ENCODE data around the gene EHBP1.
A peak's percentile ranks its signal among the peaks of the same experiment; 100 is the strongest.

EHBP1 gene

DNA sequence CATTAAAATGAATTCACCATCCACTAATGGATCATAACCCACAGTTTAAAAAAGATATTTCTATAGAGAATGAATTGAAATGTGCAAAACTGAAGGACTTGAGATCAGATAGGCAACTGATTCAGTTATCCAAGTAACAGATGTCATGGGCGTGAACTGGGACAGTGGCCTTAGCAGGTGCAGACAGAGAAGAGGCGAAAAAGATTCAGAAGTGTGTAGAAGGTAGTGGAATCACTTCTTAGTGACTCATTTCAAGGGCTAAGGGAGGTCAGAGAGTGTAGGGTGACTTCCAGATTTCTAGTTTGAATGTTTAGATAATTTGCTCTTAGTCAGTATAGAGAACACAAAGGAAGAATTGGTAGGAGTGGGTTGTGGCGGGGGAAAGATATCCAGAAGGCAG lies 79.7 kb downstream of the EHBP1 start:
- no peak for DNase-seq (ENCODE audit: low read depth)

DNA sequence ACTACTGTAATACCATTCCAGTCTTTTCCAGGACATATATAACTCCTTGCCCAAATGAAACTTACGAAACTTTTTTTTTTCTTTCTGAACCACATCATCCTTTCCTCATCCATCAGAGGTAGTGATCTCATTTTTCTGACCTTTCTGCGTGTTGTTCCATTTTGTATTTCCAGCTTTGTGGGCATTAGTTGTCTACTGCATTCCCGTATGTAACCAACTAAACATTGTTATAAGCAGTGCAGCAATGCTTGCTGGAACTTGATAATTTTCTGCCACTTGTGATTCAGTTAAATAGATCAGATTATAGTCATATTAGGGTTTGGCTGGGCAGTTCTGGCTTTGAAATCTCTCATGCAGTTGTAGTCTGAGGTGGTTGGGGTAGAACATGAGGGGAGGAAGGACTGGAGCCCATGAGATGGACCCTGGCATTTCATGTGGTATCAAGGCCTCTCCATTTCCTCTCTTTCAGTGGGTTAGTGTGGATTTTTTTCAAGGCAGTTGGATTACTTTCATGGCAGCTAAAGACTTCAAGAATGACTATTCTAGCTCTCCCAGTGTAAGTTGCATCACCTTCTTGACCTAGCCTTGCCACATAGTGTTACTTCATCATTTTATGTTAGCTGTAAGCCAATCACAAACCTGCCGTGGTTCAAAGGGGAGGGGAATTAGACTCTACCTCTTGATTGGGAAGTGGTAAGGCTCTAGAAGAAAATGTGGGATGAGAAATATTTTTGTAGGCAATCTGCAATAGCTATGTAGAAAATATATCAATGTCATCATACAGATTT lies 80.5 kb downstream of the EHBP1 start:
- DNase-seq (ENCODE audit: low read depth): no peak

DNA sequence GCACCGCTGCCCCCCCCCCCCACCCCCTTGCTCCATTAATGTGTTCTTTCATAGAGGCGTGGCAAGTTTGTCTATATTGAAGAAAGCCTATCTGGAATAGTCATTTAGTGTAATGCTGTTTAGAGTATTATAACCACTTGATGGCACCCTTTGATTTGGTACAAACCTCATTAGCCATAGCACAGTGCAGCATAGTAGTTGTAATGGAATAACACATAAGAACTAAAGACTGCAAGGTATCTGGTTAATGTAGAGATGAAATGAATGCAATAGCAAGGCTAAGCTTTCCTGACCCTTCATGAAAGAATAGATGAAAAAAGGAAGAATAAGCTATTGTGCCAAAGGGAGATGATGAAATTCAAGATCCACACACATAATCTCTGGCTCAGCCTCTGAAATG lies 81.9 kb downstream of the EHBP1 start:
- DNase-seq (ENCODE audit: low read depth): no peak

DNA sequence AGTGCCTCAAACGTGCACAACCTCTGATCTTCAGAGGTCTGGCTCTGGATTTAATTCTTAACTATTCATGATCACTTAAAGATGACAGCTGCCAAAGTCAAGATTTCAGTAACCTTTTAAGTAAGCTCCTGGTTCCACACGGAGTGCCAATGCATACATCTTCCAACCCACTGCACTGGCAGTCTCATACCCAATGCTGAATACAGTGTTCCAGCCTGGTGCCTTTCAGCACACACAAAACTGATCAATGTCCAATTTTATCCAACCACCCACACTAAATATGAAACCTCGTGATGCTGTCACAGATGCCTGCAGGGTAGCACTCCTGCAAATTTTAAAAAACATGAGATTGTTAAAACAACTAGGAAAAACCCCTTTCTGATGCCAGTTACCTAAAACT lies 84.0 kb downstream of the EHBP1 start:
- DNase-seq (ENCODE audit: low read depth): no peak

DNA sequence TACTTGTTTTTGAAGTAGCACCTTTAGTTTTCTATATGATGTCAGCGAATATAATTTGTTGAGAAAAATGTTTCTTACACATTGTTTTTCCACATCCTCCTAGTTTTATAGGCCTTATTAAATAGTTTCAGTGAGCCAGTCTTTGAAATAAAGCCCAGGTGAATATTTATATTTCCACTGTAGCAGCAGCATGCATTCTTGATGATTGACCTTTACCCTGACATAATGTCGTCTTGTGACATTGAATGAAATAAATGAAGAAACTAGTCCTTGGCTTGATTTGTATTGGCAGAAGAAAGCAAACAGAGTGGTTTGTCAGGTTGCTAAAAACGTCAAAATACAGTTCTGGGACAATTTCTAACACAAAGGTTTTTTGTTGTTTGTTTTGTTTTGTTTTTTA lies 84.4 kb downstream of the EHBP1 start:
- DNase-seq (ENCODE audit: low read depth): no peak

DNA sequence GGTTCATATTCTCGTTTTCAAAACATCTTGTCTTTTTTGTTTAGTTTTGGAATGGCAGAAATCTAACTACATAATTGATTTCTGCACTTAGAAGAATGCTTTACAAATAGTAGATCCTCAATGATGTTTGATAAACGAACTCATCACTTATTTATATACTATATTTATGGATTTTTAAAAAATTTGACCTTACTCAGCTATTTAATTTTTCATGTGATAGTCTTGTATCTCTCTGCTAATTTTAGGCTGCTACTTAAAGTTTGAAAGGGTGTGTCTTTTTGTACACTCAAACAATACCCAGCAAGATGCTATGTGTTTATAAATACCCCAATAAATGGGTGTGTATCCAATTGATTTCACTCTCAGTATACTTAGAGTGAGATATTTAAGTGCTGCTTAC lies 86.9 kb downstream of the EHBP1 start:
- DNase-seq (ENCODE audit: low read depth): no peak

DNA sequence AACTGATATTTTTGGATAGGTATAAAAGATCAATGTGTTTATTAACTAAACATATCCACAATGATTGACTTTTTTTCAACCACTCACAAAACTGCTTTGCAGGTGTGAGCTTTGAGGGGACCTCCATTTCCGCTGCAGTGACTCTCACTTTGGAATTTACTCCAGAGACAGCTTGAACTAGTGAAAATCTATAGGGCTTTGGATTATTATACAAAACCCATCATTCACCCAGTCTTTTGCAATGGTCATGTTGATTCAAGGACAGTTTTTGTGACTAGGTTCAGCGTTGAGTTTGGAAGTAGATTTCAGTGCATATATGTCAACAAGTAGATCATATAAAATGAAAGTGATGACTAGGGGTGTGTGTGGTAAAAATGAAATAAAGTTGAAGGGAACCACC lies 87.7 kb downstream of the EHBP1 start:
- no peak for DNase-seq (ENCODE audit: low read depth)

DNA sequence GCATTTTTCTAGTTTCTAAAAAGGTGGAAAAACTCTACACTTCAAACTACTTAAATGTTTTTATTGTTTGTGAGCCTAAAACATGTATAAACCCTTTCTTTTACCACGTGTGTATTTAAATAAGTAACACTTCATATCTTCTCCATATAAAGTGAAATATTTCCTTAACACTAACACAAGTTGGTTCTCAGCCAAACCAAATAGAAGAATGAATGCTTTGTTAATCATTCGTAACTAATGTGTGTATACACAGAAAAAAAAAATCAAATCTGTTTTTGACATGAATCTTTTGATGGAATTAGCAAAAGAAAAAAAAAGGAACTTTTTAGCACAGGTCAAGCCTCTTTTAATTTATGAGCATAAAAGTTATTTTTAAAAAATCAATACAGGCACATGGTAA lies 89.3 kb downstream of the EHBP1 start:
- DNase-seq (ENCODE audit: low read depth): no peak

DNA sequence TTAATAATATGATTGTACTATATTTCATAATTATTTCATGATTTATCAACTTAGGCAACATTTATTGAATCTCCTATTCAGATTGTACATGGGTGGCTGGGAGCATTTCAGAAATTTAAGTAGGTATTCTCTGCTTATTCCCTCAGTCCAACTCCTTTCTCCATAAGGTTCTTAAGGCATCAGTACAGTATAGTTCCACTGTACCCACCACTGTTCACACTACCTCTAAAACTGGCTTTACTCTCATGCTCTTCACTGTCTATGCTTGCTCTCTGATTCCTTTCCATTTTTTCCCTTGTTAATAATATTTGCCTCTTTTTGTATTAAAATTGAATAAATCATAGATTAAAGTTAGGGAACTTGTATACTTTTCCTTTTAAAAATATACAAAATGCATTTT lies 89.8 kb downstream of the EHBP1 start:
- DNase-seq (ENCODE audit: low read depth): no peak

DNA sequence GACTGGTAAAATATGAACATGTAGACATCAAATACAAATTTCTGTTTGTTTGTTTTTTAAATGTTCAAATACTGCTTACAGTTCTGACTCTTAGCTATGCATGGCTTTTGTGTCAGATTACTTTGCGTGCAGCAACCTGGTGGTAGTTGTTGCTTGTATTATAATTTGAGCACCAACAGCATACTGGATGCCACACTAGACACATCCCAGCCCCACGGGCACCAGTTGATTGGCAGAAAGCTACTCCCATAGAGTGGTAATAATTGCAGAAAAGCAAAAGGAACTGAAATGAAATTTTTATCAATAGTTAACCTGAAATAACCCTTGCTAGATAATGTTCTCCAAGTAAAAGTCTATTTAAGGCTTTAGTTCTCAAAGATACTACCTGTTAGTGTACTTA lies 91.6 kb downstream of the EHBP1 start:
- no peak for DNase-seq (ENCODE audit: low read depth)

DNA sequence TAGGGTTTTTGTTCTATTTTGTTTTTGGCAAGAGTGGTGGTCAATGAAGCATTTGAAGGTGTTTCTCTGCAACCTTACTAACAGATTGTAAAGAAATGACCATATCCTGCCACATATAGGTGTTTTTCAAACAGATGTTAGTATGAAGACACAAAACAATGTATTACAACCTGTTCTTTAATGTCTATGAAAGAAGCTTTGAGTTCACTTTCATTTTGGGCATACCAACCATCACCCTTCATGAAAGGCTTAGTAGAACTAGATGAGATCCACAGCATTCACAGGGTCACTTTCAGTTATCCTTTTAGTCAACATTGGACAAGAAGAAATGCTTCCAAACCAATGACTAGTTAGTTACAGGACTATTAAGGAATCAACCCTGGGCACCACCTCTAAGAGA lies 95.1 kb downstream of the EHBP1 start:
- DNase-seq (ENCODE audit: low read depth): no peak

DNA sequence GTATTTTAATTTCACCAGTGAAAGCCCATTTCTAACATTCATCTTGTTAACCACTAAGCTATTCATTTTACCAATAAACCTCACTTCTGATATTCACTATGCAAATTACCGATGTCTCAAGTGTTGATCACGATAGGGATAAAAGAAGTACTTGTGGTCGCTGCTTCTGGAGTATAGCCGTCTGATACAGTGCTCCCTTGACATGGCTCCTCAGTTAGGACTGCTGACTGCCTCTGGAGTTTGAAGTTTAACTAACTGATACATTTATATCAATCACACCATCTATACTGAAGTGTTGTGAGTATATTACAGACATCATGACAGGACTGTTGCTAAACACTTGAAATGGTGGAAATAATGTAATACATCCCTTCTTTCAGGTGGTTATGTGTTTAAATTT lies 95.6 kb downstream of the EHBP1 start:
- no peak for DNase-seq (ENCODE audit: low read depth)

DNA sequence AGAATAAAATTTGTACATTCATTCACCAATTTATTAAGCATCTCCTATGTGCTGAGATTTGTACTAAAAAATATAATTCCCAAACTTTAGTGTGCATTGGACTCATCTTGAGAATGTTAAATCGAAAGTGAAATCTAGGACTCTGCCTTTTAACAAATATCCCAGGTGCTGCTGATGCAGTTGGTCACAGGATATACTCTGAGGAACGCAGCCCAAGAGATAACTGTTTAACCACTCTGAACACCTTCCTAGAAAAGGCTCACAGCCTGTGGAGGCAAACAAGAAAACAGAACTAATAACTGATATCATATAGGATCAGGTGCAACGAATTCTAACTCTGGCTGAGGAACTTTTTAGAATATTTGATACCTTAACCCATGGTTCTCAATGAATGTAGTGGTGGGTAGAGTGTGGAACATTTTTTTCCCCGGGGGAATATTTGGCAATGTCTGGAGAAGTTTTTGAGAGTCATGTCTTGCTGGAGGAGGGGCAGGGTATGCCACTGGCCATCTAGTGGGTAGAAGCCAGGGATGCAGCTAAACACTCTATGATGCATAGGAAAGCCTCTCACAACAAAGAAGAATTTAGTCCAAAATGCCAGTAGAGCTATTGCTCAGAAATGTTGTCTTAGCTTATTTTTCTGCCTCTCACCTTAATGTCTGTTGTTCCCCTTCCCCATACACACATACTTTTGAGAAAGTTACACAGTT lies 96.5 kb downstream of the EHBP1 start:
- DNase-seq (ENCODE audit: low read depth): no peak

DNA sequence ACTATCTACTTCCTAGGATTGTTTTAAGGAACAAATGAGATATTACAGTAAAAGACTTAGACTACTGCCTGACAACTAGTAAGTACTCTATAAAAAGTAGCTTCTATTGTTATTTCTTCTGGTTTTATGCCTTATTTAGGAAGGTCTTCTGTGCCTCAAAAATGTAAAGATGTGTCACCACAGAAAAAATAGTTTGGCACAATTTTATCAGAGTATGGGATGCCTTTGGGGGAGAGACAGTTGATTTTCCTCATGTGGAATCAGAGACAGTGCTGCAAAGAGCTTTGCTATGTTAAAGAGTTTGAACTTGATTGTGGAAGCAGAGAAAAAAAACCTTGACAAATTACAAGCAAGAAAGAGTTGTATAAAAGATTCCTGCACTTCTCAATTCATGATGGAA lies 98.4 kb downstream of the EHBP1 start:
- DNase-seq (ENCODE audit: low read depth): no peak

DNA sequence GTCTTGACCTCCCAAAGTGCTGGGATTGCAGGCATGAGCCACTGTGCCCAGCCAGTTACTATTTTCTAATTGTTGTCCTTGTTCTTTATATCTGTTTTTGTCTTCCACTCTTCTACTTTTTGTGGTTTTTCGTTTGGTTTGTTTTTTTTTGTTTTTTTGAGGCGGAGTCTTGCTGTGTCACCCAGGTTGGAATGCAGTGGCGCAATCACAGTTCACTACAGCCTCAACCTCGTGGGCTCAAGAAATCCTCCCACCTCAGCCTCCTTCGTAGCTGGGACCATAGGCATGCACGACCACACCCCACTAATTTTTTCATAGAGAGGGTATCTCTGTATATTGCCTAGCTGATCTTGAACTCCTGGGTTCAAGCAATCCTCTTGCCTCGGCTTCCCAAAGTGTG lies 100.7 kb downstream of the EHBP1 start:
- DNase-seq (ENCODE audit: low read depth): no peak

DNA sequence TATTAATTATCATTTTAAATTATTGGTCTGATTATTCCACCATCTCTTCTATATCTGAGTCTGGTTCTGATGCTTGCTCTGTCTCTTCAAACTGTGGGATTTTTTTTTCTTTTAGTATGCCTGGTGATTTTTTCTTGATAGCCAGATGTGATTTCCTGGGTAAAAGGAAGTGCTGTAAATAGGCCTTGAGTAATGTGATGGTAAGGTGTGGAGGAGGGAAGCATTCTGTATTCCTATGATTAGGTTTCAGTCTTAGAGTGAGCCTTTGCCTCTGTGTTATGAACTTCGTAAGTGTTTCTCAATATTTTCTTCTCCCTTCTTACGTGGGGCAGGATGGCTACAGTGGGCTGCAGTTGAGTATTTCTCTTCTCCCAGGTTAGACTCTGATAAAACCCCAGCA lies 103.0 kb downstream of the EHBP1 start:
- no peak for DNase-seq (ENCODE audit: low read depth)

DNA sequence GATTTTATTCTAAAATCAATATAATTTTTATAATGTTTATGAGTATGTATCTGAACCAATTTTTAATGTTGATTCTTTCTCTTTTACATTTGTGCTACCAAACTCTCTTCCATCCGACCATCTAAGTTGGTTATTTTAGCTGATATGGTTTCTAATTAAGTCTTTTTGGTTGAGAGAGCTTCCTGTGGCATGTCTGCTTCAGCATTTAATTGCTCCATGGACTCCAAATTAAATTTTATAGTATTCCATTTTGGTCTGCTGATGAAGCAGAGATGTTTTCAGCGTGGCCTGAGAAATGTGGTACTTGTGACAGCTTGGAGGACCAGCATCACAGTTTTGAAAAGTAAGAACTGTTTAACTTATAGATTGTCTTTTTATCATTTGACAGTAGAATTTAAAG lies 105.6 kb downstream of the EHBP1 start:
- DNase-seq (ENCODE audit: low read depth): no peak

DNA sequence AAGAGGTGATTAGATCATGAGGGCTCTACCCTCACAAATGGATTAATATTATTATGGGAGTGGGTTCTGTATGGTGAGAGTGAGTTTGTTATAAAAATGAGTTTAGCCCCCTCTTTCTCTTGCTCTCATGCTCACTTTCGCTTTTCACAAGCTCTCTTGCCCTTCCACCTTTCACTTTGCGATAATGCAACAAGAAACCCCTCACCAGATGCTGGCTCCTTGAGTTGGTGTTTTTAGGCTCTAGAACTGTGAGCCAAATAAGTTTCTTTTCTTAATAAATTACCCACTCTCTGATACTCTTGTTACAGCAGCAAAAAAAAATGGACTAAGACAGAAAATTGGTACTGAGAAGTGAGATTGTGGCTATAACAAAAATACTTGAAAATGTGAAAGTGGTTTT lies 106.5 kb downstream of the EHBP1 start:
- no peak for DNase-seq (ENCODE audit: low read depth)

DNA sequence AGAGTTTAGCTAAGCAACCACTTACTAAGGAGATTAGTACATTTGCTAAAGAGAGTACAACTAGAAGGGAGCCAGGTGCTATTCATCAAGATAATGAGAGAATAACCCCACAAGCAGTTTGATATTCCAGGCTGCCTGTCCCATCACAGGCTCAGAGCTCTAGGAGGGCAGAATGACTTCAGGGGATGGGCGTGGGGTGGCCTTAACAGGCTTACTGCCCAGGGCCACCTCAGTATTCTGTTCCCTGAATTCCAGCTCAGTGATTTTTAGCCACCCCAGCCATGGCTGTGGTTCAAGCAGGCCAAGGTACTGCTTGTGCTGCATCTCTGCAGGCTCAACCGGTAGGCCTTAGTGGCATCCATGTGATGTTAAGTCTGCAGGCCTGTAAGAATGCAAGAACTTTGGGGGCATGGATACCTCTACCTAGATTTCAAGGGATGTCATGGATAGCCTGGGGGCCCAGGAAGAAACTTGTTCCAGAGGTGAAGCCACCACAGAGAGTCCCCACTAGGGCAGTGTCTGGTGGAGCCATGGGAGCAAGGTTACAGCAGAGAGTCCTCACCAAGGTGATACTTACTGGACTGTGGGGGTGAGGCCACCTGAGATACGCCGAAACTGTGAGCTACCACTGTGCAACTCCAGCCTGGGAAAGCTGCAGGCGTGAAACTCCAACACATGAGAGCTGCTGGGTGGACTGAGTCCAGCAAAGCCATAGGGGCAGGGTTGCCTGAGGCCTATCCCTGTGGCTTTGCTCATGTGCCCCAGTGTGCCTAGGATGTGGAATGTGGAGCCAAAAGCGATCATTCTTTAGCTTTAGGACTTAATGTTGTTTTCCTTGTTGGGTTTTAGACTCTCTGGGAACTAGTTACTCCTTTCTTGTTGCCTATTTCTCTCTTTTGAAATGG lies 107.7 kb downstream of the EHBP1 start:
- DNase-seq (ENCODE audit: low read depth): no peak

DNA sequence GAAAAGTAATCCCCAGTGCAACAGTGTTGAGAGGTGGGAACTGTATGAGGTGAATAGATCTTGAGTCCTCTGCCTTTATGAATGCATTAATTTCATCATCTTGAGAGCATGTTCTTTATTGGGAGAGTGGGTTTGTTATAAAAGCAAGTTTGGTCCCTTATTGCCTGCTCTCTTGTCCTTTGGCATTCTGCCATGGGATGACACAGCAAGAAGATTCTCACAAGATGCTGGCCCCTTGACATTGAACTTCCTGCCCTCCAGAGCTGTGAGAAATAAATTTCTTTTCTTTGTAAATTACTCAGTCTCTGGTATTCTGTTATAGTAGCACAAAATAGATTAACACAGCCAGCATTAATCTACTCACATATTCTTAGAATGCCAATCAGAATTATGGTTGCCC lies 108.6 kb downstream of the EHBP1 start:
- DNase-seq (ENCODE audit: low read depth): peak; percentile 12

DNA sequence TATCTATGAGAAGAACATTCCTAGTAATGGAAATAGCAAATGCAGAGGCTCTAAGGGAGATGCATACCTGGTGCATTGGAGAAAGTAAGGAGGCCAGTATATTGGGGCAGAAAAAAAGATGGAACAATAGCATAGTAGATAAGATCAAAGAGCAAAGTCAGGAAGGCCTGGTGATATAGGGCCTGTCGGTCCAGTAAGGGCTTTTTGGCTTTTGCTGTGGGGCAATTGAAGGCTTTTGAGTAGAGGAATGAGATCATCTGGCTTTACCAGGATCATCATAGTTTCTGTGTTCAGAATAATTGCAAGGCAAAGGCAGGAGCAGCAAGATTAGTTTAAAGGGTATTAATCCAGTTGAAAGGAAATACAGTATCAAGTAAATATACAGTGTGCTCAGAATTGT lies 111.8 kb downstream of the EHBP1 start:
- DNase-seq (ENCODE audit: low read depth): no peak

DNA sequence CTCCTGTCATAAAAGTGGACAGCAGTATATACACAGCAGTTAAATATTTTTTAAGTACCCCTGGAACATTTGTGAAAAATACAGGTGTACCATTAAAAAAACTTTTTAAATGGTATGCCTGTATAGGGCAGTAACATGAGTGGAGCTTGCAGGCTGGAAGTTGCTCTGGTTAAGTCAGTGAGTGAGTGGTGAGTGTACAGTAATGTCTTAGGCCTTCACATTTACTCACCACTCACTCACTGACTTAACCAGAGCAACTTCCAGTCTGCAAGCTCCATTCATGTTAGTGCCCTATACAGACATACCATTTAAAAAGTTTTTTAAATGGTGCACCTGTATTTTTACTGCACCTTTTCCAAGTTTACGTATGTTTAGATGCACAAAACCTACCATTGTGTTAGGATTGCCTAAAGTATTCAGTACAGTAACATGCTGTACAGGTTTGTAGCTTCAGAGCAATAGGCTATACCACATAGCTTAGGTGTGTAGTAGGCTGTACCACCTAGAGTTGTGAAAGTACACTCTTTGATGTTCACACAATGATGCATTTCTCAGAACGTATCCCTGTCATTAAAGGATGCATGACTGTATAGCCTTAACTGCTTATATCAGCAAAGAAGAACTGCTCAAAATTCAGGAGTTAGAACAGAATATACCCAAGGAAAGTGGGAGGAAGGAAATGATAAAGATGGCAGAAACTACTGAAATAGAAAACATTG lies 112.6 kb downstream of the EHBP1 start:
- DNase-seq (ENCODE audit: low read depth): no peak

Measured in CMK (cell line).